HG03571 (cell line): ENCODE results near the gene NFATC1.

Experiments
- ATAC-seq: cut with Tn5 transposase; IDR thresholded peaks from one replicate; pipeline ENCODE4 v1.9.1; 2021; ENCODE audit not compliant: unreplicated experiment

The NFATC1 gene

GRCh38 chr18:79516441-79516931, 120.8 kb downstream of the NFATC1 start:
- ATAC-seq: no peak

- no peak for ATAC-seq
Observed at GRCh38 chr18:79517341-79517740, 121.6 kb downstream of the NFATC1 start.

GRCh38 chr18:79518028-79518682, 122.4 kb downstream of the NFATC1 start:
- ATAC-seq: no peak

GRCh38 chr18:79518683-79519128, 123.0 kb downstream of the NFATC1 start:
- ATAC-seq: no peak

- no peak for ATAC-seq
Observed at GRCh38 chr18:79519751-79520477, 124.2 kb downstream of the NFATC1 start.

GRCh38 chr18:79520478-79521390, 125.0 kb downstream of the NFATC1 start:
- no peak for ATAC-seq

- ATAC-seq: no peak
Observed at GRCh38 chr18:79521416-79522205, 125.9 kb downstream of the NFATC1 start.

GRCh38 chr18:79522451-79523205, 126.9 kb downstream of the NFATC1 start:
- ATAC-seq: no peak

GRCh38 chr18:79523206-79523735, 127.5 kb downstream of the NFATC1 start:
- ATAC-seq: peak; percentile 27

- peak; percentile 59 for ATAC-seq
Observed at GRCh38 chr18:79523736-79524180, 128.0 kb downstream of the NFATC1 start.

- peak; percentile 36 for ATAC-seq
Observed at GRCh38 chr18:79524181-79525078, 128.7 kb downstream of the NFATC1 start.

GRCh38 chr18:79525556-79526467, 130.1 kb downstream of the NFATC1 start:
- ATAC-seq: no peak

- no peak for ATAC-seq
Observed at GRCh38 chr18:79526468-79527460, 131.0 kb downstream of the NFATC1 start.

GRCh38 chr18:79527656-79528315, 132.1 kb downstream of the NFATC1 start:
- no peak for ATAC-seq

- no peak for ATAC-seq
Observed at GRCh38 chr18:79528316-79528695, 132.6 kb downstream of the NFATC1 start.

- ATAC-seq: no peak
Observed at GRCh38 chr18:79528846-79529245, 133.1 kb downstream of the NFATC1 start.
